Measurements from ENCODE around the gene ZNF362.

DNA sequence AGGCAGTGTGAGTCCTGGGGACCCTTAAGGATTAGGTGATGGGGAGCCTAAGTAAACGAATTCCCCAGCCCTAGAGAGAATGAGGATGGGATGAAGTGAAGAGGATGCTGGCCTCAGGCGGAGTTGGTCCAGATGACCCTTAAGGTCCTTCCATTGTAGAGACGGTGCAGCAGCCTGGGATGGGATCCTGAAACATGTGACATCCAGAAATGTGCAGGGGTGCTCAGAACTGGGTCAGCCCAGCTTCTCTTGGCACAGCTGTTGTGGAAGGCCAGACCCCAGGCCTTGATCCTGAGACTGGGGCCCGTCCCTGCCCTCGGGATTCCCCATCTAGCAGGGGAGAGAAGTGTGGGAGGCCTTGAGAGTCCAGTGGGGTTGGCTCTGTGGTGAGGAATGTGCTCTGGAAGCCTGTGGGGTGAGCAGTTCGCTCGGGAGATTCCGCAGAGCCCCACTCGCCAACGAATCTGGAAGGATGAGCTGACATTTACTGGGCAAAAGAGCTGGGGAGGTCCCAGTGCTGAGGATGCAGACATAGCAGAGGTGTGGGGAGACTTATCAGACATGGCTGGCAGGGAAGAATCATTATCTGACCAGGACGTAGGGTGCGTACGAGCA, 36.5 kb downstream of the ZNF362 start:
- TF ChIP-seq, protein P1, sequence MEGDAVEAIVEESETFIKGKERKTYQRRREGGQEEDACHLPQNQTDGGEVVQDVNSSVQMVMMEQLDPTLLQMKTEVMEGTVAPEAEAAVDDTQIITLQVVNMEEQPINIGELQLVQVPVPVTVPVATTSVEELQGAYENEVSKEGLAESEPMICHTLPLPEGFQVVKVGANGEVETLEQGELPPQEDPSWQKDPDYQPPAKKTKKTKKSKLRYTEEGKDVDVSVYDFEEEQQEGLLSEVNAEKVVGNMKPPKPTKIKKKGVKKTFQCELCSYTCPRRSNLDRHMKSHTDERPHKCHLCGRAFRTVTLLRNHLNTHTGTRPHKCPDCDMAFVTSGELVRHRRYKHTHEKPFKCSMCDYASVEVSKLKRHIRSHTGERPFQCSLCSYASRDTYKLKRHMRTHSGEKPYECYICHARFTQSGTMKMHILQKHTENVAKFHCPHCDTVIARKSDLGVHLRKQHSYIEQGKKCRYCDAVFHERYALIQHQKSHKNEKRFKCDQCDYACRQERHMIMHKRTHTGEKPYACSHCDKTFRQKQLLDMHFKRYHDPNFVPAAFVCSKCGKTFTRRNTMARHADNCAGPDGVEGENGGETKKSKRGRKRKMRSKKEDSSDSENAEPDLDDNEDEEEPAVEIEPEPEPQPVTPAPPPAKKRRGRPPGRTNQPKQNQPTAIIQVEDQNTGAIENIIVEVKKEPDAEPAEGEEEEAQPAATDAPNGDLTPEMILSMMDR (IDR thresholded peaks at IDR 0.05) = no peak
- no peak for TF ChIP-seq POLR2A (IDR thresholded peaks at IDR 0.05)
